DOHH2 (cell line): Measurements from ENCODE around the gene VPS54.

Source experiments
- CTCF ChIP-seq: fragments of 200-600 bp; sonication (generic); IDR thresholded peaks from one replicate; pipeline ENCODE4 v1.5.1; 2014; ENCODE audit warnings: antibody characterized with exemption, mild to moderate bottlenecking, low read depth, low read length; ENCODE audit not compliant: poor library complexity, severe bottlenecking
- EZH2phosphoT487 ChIP-seq: fragments of 200-600 bp; sonication (generic); IDR thresholded peaks from 2 replicates; pipeline ENCODE4 v1.6.1; 2017; ENCODE audit warnings: borderline replicate concordance, mild to moderate bottlenecking, antibody characterized with exemption, low read length, moderate library complexity, mixed read lengths

GRCh38 chr2:63999049-63999448 lies 20.2 kb downstream of the VPS54 start:
- TF ChIP-seq CTCF (no peak), EZH2phosphoT487 (no peak)
